HEK293 (cell line): Measurements from ENCODE around the gene IBA57.

Source experiments
- HOXC10 ChIP-seq: sonication (generic); formaldehyde crosslinking; IDR thresholded peaks from 2 replicates; pipeline ENCODE4 v1.8.1; 2023; ENCODE audit warnings: mild to moderate bottlenecking, missing genetic modification reagents
- HOXD13 ChIP-seq: sonication (generic); formaldehyde crosslinking; IDR thresholded peaks from 2 replicates; pipeline ENCODE4 v1.8.0; 2022; ENCODE audit warnings: missing genetic modification reagents, borderline replicate concordance
- MZF1 ChIP-seq: fragments of 450-650 bp; formaldehyde crosslinking; IDR thresholded peaks from 2 replicates; pipeline ENCODE4 v1.5.1; 2017; ENCODE audit warnings: missing biosample characterization, missing genetic modification characterization, borderline replicate concordance
- PBX3 ChIP-seq: sonication (generic); formaldehyde crosslinking; IDR thresholded peaks from 2 replicates; pipeline ENCODE4 v1.8.1; 2022; ENCODE audit warnings: mild to moderate bottlenecking, moderate library complexity, missing genetic modification reagents
- PRDM1 ChIP-seq: fragments of 450-650 bp; formaldehyde crosslinking; IDR thresholded peaks from 2 replicates; pipeline ENCODE4; 2016; ENCODE audit warnings: missing biosample characterization, missing genetic modification characterization
- REST ChIP-seq: fragments of 450-650 bp; formaldehyde crosslinking; IDR thresholded peaks from 2 replicates; pipeline ENCODE4 v1.5.1; 2016; ENCODE audit warnings: missing biosample characterization, missing genetic modification characterization
- ZBTB8A ChIP-seq: fragments of 450-650 bp; formaldehyde crosslinking; IDR thresholded peaks from 2 replicates; pipeline ENCODE4 v1.5.1; 2016; ENCODE audit warnings: missing biosample characterization, missing genetic modification characterization
- ZFP3 ChIP-seq: fragments of 450-650 bp; formaldehyde crosslinking; IDR thresholded peaks from 2 replicates; pipeline ENCODE4 v1.5.1; 2016; ENCODE audit warnings: low read depth, missing biosample characterization, missing genetic modification characterization
- ZFP37 ChIP-seq: fragments of 450-650 bp; formaldehyde crosslinking; IDR thresholded peaks from 2 replicates; pipeline ENCODE4 v1.5.1; 2016; ENCODE audit warnings: missing biosample characterization, missing genetic modification characterization
- ZNF157 ChIP-seq: fragments of 450-650 bp; formaldehyde crosslinking; IDR thresholded peaks from 2 replicates; pipeline ENCODE4 v1.5.1; 2016; ENCODE audit warnings: missing biosample characterization, missing genetic modification characterization
- ZNF169 ChIP-seq: fragments of 450-650 bp; formaldehyde crosslinking; IDR thresholded peaks from 2 replicates; pipeline ENCODE4 v1.5.1; 2016; ENCODE audit warnings: missing biosample characterization, missing genetic modification characterization
- ZNF18 ChIP-seq: fragments of 450-650 bp; formaldehyde crosslinking; IDR thresholded peaks from 2 replicates; pipeline ENCODE4 v1.5.1; 2016; ENCODE audit warnings: missing biosample characterization, missing genetic modification characterization
- ZNF211 ChIP-seq: fragments of 450-650 bp; formaldehyde crosslinking; IDR thresholded peaks from 2 replicates; pipeline ENCODE4 v1.5.1; 2016; ENCODE audit warnings: low read depth, missing biosample characterization, missing genetic modification characterization
- ZNF335 ChIP-seq: fragments of 450-650 bp; formaldehyde crosslinking; conservative IDR thresholded peaks from 2 replicates; pipeline ENCODE4 v1.5.1; 2016; ENCODE audit warnings: missing biosample characterization, missing genetic modification characterization
- ZNF518A ChIP-seq: fragments of 450-650 bp; formaldehyde crosslinking; conservative IDR thresholded peaks from 2 replicates; pipeline ENCODE4 v1.5.1; 2016; ENCODE audit warnings: low read depth, missing biosample characterization, missing genetic modification characterization
- ZNF521 ChIP-seq: fragments of 450-650 bp; formaldehyde crosslinking; IDR thresholded peaks from 2 replicates; pipeline ENCODE4 v1.5.1; 2017; ENCODE audit warnings: missing biosample characterization, mild to moderate bottlenecking, missing genetic modification characterization
- ZNF548 ChIP-seq: fragments of 450-650 bp; formaldehyde crosslinking; IDR thresholded peaks from 2 replicates; pipeline ENCODE4 v1.5.1; 2016; ENCODE audit warnings: missing biosample characterization, missing genetic modification characterization
- ZNF558 ChIP-seq: fragments of 450-650 bp; formaldehyde crosslinking; IDR thresholded peaks from 2 replicates; pipeline ENCODE4 v1.5.1; 2016; ENCODE audit warnings: missing biosample characterization, missing genetic modification characterization
- ZNF560 ChIP-seq: fragments of 450-650 bp; formaldehyde crosslinking; IDR thresholded peaks from 2 replicates; pipeline ENCODE4 v1.5.1; 2017; ENCODE audit warnings: missing biosample characterization, missing genetic modification characterization, borderline replicate concordance
- ZNF580 ChIP-seq: fragments of 450-650 bp; formaldehyde crosslinking; IDR thresholded peaks from 2 replicates; pipeline ENCODE4 v1.5.1; 2016; ENCODE audit warnings: missing biosample characterization, missing genetic modification characterization
- ZNF610 ChIP-seq: fragments of 450-650 bp; formaldehyde crosslinking; IDR thresholded peaks from 2 replicates; pipeline ENCODE4 v1.5.1; 2016; ENCODE audit warnings: missing biosample characterization, missing genetic modification characterization, borderline replicate concordance
- ZNF623 ChIP-seq: fragments of 450-650 bp; formaldehyde crosslinking; IDR thresholded peaks from 2 replicates; pipeline ENCODE4 v1.5.1; 2016; ENCODE audit warnings: missing biosample characterization, missing genetic modification characterization
- ZNF654 ChIP-seq: fragments of 450-650 bp; formaldehyde crosslinking; IDR thresholded peaks from 2 replicates; pipeline ENCODE4 v1.5.1; 2016; ENCODE audit warnings: low read depth, missing biosample characterization, missing genetic modification characterization
- ZNF843 ChIP-seq: fragments of 450-650 bp; formaldehyde crosslinking; IDR thresholded peaks from 2 replicates; pipeline ENCODE4 v1.5.1; 2016; ENCODE audit warnings: missing biosample characterization, missing genetic modification characterization
- ZSCAN30 ChIP-seq: fragments of 450-650 bp; IDR thresholded peaks from 2 replicates; pipeline ENCODE4 v1.5.1; 2018; ENCODE audit warnings: missing biosample characterization, mild to moderate bottlenecking, missing genetic modification characterization, moderate library complexity
- ZSCAN4 ChIP-seq: fragments of 450-650 bp; formaldehyde crosslinking; IDR thresholded peaks from 2 replicates; pipeline ENCODE4 v1.5.1; 2017; ENCODE audit warnings: missing biosample characterization, missing genetic modification characterization

Gene IBA57

GRCh38 chr1:228139406-228139930 lies 26.1 kb upstream of the IBA57 start (continued):
- TF ChIP-seq REST (tag by site-specific recombination) (no peak), HOXC10 (no peak), ZSCAN4 (no peak), ZNF169 (tag by site-specific recombination) (no peak), ZNF654 (tag by site-specific recombination) (no peak), MZF1 (tag by site-specific recombination) (peak; percentile 49; the same call in 1 of the 2 replicates), ZNF518A (tag by site-specific recombination) (no peak), ZFP37 (tag by site-specific recombination) (no peak), HOXD13 (CRISPR knock-in tag) (no peak), ZNF558 (tag by site-specific recombination) (no peak), ZNF623 (tag by site-specific recombination) (no peak; the same call in 1 of the 2 replicates), ZNF335 (tag by site-specific recombination) (peak; percentile 71), ZSCAN30 (peak; percentile 84), ZNF521 (no peak), ZNF843 (no peak), ZNF157 (tag by site-specific recombination) (no peak), PRDM1 (tag by site-specific recombination) (no peak), ZNF548 (tag by site-specific recombination) (0 out of 2 replicates have a peak, but pooled peaks have one; percentile 7), ZNF211 (tag by site-specific recombination) (no peak), ZNF580 (tag by site-specific recombination) (no peak), ZNF560 (tag by site-specific recombination) (no peak), ZBTB8A (no peak), PBX3 (CRISPR knock-in tag) (no peak), ZNF610 (tag by site-specific recombination) (peak; percentile 52), ZFP3 (tag by site-specific recombination) (no peak), ZNF18 (tag by site-specific recombination) (no peak)
